ENCODE measurements around the gene CENPO.
A peak's percentile ranks its signal among the peaks of the same experiment; 100 is the strongest.

Gene CENPO, protein sequence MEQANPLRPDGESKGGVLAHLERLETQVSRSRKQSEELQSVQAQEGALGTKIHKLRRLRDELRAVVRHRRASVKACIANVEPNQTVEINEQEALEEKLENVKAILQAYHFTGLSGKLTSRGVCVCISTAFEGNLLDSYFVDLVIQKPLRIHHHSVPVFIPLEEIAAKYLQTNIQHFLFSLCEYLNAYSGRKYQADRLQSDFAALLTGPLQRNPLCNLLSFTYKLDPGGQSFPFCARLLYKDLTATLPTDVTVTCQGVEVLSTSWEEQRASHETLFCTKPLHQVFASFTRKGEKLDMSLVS

GRCh38 chr2:24792874-24793760 is at the start of gene CENPO, which contains the start of gene PTRHD1:
CENPO (plus strand) TSS chr2:24793425; CDS start chr2:24793920, 495 bp downstream.
PTRHD1 (minus strand) TSS chr2:24793391; CDS start chr2:24793377, 14 bp downstream.
- peak; percentile 60 for FAIRE-seq

DNA sequence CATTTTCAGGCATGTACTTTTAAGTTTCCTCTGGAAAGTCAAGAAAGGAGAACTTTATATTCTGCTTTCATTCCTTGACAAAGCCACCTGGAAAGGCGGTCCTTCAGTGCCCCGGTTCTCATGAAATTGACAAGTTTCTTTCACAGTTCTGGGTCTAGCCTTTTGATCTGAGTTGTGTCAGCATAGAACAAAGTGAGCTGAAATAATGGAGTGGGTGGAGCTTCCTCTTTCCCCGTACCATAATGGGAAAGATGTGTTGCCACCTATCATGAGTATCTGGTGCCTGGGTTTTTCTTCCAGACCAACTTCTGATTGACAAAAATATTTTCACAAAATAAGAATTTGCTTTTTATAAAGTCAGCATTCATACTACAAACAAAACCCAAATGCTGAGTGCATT is 49.3 kb upstream of the CENPO start:
- FAIRE-seq, result no peak

DNA sequence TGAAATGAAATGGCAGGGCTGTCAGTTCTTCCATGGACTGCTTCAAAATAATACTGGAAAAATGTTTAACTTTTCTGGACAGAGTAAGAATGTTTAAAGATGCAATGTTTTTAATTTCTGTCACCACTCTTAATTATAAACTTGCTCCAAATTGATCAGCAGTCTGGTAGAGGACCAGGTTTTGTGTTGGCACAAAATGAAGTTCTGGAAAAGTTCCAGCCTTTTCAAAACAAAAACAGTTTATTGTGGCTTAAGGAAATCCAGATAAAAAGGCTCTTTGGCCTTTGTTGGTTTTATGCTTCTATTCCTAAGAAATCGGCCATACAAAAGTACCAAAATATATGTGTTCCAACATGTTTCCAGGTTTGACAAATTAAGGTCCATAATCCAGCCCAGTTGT is 48.9 kb upstream of the CENPO start:
- no peak for FAIRE-seq

DNA sequence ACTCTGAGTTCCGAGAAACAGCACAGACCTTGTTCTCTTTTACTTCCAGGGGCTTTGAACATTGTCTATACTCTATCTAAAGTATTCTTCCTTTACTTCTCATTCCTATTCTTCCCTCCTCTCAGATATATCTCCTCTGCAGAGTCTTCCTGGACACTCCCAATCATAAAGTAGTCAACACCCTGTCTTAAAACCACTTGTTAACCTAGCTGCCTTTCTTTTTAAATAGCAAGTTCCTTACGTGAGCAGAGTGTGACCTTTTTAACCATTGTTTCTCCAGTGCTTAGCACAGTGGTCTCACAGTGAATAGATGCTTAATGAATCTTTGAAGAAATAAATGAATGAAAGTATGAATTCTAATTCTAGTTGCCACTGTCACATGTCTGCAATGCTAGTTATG is 47.4 kb upstream of the CENPO start:
- FAIRE-seq, result no peak

DNA sequence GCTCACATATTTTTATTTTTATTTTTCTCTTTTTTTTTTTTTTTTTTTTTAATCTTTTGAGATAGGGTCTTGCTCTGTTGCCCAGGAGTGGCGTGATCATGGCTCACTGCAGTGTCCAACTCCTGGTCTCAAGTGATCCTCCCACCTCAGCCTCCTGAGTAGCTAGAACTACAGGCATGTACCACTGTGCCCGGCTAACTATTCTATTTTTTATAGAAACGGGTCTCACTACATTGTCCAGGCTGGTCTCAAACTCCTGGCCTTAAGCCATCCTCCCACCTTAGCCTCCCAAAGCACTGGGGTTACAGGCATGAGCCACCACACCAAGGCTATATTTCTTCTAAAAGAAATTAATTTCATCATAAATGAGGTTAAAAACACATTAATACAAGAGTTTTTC is 45.9 kb upstream of the CENPO start:
- FAIRE-seq, result no peak

- no peak for FAIRE-seq
These were observed 44.0 kb upstream of the CENPO start for GRCh38 chr2:24749069-24749691.

DNA sequence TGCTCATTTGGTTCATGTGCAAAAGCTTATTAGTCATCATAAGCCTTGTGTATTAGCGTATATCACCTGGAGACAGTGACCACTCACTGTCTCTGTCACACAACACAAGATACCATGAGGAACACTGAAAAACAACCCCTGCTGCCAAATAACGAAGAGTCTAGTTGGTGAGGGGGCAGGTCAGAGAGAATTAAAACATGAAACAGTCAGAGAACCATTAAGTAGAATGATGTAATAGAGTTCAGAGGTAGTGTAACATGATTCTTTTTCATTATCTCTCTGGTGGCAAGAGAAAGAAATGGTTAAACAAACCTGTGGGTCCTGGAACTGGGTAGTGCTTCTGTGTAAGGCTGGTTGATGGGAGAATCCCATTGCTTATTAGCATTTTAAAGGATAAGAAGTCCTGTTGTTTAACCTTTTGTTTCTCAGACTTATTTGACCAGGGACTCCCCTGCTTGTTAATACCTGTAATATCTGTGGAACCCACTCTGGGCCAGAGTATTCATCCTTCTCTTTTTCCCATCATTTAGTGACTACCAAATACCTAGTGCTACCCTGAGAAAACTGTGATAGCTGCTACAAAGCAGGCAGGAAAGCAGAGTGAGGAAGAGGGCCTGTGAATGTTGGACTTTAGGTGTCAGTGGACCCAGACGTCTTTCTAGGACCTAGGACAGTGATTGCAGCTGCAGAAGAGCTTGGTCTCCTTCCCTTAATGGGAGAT is 38.1 kb upstream of the CENPO start:
- FAIRE-seq, result no peak

DNA sequence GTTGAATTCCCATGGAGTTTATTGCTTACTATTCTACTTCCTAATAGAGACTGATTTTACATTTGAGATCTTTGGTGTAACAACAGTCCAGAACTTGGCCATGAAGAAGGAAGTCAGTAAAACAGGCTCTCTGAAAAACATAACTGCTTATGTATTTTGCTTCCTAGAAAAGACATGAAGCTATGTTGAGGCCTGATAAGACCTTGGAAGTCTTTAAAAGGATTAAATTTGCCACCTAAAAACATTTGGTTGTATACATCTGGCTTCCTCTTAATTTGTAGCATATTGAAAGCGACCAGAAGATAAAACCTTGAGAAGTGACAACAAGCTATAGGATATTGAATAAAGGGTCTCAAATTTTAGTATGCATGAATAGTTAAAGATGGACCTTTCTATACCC is 36.4 kb upstream of the CENPO start:
- FAIRE-seq, result no peak

- no peak for FAIRE-seq
These were observed 31.4 kb upstream of the CENPO start for GRCh38 chr2:24761866-24762265.

GRCh38 chr2:24762518-24762917 is 30.7 kb upstream of the CENPO start:
- no peak for FAIRE-seq

GRCh38 chr2:24763843-24764242 is 29.4 kb upstream of the CENPO start:
- FAIRE-seq, result no peak

- no peak for FAIRE-seq
These were observed 26.6 kb upstream of the CENPO start for GRCh38 chr2:24766609-24767008.

DNA sequence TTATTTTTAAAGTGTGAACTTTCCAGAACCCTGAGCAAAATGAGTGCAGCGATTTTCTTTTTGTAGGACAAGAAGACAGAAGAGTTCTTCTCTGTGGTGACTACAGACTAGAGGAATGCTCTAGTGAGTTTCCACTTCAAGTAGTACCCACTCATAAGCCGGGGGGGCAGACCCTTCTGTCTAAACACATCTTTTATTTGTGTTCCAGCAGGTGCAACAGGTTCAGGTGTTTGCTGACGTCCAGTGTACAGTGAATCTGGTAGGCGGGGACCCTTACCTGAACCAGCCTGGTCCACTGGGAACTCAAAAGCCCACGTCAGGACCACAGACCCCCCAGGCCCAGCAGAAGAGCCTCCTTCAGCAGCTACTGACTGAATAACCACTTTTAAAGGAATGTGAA is 25.2 kb upstream of the CENPO start:
- FAIRE-seq, result no peak

DNA sequence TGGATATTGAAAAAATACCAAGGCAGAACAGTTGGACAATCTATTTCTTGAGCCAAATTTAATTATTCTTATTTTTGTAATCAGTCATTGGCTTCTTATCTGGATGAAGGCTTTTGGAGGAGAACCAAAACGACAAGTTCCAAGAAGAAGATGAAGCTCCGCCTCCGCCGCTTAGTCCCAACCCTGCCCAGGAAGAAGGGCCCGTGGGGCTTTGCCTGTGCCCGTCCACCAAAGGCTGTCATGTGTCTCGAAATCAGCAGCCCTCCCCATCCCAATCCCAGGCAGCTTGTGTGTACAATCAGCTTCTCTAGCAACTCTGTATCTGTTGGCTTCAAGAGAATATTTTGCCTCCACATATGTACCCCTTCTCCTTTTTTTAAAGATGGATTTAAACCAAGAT is 24.6 kb upstream of the CENPO start:
- FAIRE-seq, result no peak

DNA sequence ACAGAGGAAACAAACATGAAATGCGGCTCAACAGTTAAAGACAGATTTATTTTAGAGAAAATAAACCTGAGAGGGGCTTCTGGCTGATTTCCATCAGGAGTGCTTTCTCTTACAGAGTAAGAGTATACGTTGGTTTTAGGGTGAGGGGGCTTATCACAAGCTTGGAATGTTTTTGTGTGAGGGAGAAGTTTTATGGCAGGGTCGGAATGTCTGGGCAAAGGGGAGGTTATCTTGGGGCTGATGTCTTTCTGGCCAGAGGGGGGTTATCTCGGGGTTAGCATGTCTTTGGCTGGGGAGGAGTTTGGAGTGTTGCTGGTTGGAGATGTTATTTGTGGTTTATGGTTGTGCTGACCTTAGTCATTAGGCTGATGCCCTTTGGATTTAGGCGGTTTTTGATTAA is 22.2 kb upstream of the CENPO start:
- no peak for FAIRE-seq

GRCh38 chr2:24771764-24772586 is 21.2 kb upstream of the CENPO start:
- no peak for FAIRE-seq

- no peak for FAIRE-seq
These were observed 18.9 kb upstream of the CENPO start for GRCh38 chr2:24774373-24774772.

GRCh38 chr2:24779116-24779515 is 14.1 kb upstream of the CENPO start:
- no peak for FAIRE-seq

DNA sequence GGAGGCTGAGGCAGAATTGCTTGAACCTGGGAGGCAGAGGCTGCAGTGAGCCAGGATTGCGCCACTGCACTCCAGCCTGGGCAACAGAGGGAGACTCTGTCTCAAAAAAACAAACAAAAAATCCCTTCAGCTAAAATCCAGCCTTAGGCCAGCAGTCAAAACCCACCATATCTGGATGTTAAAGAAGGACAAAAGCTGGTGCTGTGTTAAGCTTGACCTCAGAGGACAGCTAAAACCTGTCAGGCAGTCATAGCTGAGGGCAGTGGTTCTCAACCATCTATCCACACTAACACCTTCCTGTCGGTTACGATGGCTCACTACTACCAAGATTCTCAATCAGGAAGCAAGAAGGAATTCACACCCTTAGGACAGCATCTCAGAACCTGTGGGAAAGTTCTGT is 9.6 kb upstream of the CENPO start:
- no peak for FAIRE-seq

- no peak for FAIRE-seq
These were observed 7.4 kb upstream of the CENPO start for GRCh38 chr2:24785671-24786321.

GRCh38 chr2:24787532-24787931 is 5.7 kb upstream of the CENPO start:
- no peak for FAIRE-seq

GRCh38 chr2:24788816-24789215 is 4.4 kb upstream of the CENPO start:
- FAIRE-seq, result no peak
